ENCODE data around the gene PDE7B. TPM values are rescaled to one million over a fixed set of nuclear protein-coding genes. Genes with fewer than 3 reads are reported as not detected.
A peak's percentile ranks its signal among the peaks of the same experiment; 100 is the strongest.

PDE7B gene
- total RNA-seq (2021; fragmentation: NEBNext Ultra II Directional; extraction: Animal tissue kit (Norgen Biotek cat#: 25700)) (not detected in 2 replicates), polyA plus RNA-seq (2011; rRNA removed) (not detected in 2 replicates), polyA minus RNA-seq (2011; rRNA and poly(A)+ RNA removed) (not detected in 2 replicates)
- not detected for polyA plus RNA-seq (2011; cell fraction: cytosol; rRNA removed)
- polyA plus RNA-seq (2011; cell fraction: nucleus; rRNA removed) = not detected
- not detected in 4 replicates for polyA plus RNA-seq (2012, experiment 1 of 2)
- polyA plus RNA-seq (2012, experiment 2 of 2) = not detected
- polyA plus RNA-seq (2013, experiment 1 of 2) = not detected
- 0.02 TPM for polyA plus RNA-seq (2013, experiment 2 of 2)
- not detected for polyA minus RNA-seq (2011; cell fraction: cytosol; rRNA and poly(A)+ RNA removed)
- polyA minus RNA-seq (2011; cell fraction: nucleus; rRNA and poly(A)+ RNA removed) = not detected
- long read RNA-seq, experiment 1 = 0 reads
- long read RNA-seq, experiment 2 = 0 reads

DNA sequence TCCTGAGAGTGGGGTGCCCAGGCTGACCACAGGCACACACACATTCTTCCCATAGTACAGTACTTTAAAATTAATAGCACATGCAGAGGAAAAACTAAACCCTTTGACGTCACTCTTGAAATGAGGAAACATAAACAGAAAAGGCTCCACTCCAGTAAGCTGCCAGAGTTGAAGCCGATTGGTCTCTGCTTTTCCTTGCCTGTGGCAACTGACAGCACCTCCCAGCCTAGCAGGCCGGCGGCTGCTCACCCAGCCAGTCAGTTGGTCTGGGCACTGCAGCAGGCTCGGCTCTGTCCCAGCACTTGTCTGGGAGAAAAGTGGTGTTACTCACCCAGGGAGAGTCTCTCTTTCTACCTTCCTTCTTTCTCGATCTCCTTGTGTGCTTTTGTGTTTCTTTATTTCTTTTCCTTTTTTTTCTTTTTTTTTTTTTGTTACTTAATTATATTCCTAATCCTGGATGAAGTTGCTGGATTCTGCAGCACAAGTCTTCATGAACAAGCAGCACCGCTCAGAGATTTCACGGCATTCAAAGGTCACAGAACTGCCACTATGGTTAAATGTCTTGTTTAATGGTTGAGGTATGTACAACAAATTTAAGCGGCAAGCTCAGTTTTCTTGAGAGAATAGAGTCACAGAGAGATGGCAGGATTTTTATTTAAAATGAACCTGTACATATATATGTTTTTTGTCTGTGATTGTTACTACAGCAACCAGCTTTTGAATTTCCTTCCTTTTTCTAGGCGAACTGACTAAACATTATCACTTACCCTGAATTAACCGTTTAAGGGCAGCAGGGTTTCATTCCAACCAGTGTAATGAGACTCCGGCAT, at the start of gene PDE7B:
TSS of gene PDE7B (plus strand) at position 260 of the 830 bp plus-strand sequence.
- FAIRE-seq = no peak
- H3K27ac ChIP-seq (ENCODE audit: low read depth, low read length) = no peak within 1 kb of the TSS
- no peak for TF ChIP-seq CREB1 (IDR thresholded peaks at IDR 0.05)
- TF ChIP-seq CTBP2 (IDR thresholded peaks at IDR 0.05; ENCODE audit: borderline replicate concordance, insufficient read depth, insufficient read length, low read length) = no peak
- no peak for TF ChIP-seq TAF7 (optimal IDR thresholded peaks at IDR 0.05; ENCODE audit: borderline replicate concordance, low read depth, low read length)
- no peak for TF ChIP-seq SIRT6 (IDR thresholded peaks at IDR 0.05; ENCODE audit: low read length)
- no peak for TF ChIP-seq CHD2 (IDR thresholded peaks at IDR 0.05; ENCODE audit: low read length)
- TF ChIP-seq RNF2 (IDR thresholded peaks at IDR 0.05; ENCODE audit: borderline replicate concordance, low read depth, low read length, missing control alignments, poor library complexity, severe bottlenecking) = no peak
- TF ChIP-seq NANOG (IDR thresholded peaks at IDR 0.05; ENCODE audit: insufficient read depth, low read depth, low read length, poor library complexity, severe bottlenecking) = no peak
- TF ChIP-seq RBBP5 (IDR thresholded peaks at IDR 0.05; ENCODE audit: borderline replicate concordance, low read depth, low read length) = no peak
- no peak for TF ChIP-seq HDAC2 (IDR thresholded peaks at IDR 0.05; ENCODE audit: borderline replicate concordance in 1 of 2, low read depth in 2 of 2, low read length in 2 of 2)
- TF ChIP-seq MAFK (IDR thresholded peaks at IDR 0.05; ENCODE audit: low read depth, low read length) = no peak

More for the DNA sequence above, at the start of gene PDE7B:
- Histone ChIP-seq H4K91ac (replicated peaks; ENCODE audit: insufficient read length, low read length) (no peak within 1 kb of the TSS), H3K18ac (ENCODE audit: extremely low read depth, low read length) (no peak within 1 kb of the TSS), H3K79me1 (ENCODE audit: low read depth, low read length) (no peaks in the 10 kb centered on the region), H3K14ac (ENCODE audit: insufficient read length) (no peak within 1 kb of the TSS), H3K36me3 (ENCODE audit: control insufficient read depth in 2 of 4, insufficient read depth in 4 of 4, low read length in 3 of 4) (no peaks in the 10 kb centered on the region), H2BK20ac (ENCODE audit: low read length) (no peak within 1 kb of the TSS), H2BK120ac (replicated peaks; ENCODE audit: low read depth, low read length) (no peak within 1 kb of the TSS), H3K4ac (replicated peaks; ENCODE audit: insufficient read length, low read depth, low read length) (no peak within 1 kb of the TSS), H3K4me1 (replicated peaks in 1 of 4; ENCODE audit: control insufficient read depth in 3 of 4, insufficient read depth in 4 of 4, low read length in 3 of 4) (no peaks in the 10 kb centered on the region), H2BK5ac (ENCODE audit: low read depth, low read length) (no peak within 1 kb of the TSS), H3K23me2 (ENCODE audit: low read depth, low read length) (no peaks in the 10 kb centered on the region), H3K9me3 (ENCODE audit: insufficient read depth in 2 of 2, low read depth in 1 of 2, low read length in 1 of 2) (no peaks in the 10 kb centered on the region), H4K8ac (ENCODE audit: extremely low read depth, insufficient read depth, low read length) (no peak within 1 kb of the TSS), H3K79me2 (ENCODE audit: control insufficient read depth in 1 of 2, insufficient read depth in 2 of 2, low read length in 2 of 2) (no peaks in the 10 kb centered on the region), H3K9ac (replicated peaks in 1 of 4; ENCODE audit: extremely low read depth in 1 of 4, low read depth in 3 of 4, low read length in 3 of 4) (no peak within 1 kb of the TSS), H3K27me3 (replicated peaks in 1 of 4; ENCODE audit: control insufficient read depth in 3 of 4, extremely low read depth in 1 of 4, insufficient read depth in 3 of 4, low read length in 3 of 4) (no peaks in the 10 kb centered on the region), H2BK15ac (ENCODE audit: low read length) (no peak within 1 kb of the TSS), H4K5ac (ENCODE audit: insufficient read length, low read depth, low read length) (no peak within 1 kb of the TSS), H3K4me3 (ENCODE audit: extremely low read depth in 1 of 4, insufficient read depth in 2 of 4, low read depth in 3 of 4, low read length in 4 of 4) (no peak within 1 kb of the TSS), H3K4me2 (ENCODE audit: insufficient read depth in 1 of 2, low read depth in 2 of 2, low read length in 2 of 2) (no peak within 1 kb of the TSS), H4K20me1 (replicated peaks in 1 of 2; ENCODE audit: control insufficient read depth in 1 of 2, insufficient read depth in 2 of 2, low read length in 2 of 2) (no peaks in the 10 kb centered on the region), H2AK5ac (ENCODE audit: low read depth, low read length) (no peak within 1 kb of the TSS), H2AFZ (ENCODE audit: low read length) (no peak within 1 kb of the TSS), H3K56ac (replicated peaks; ENCODE audit: insufficient read length, low read depth, low read length) (no peak within 1 kb of the TSS), H2BK12ac (ENCODE audit: low read depth, low read length) (no peak within 1 kb of the TSS), H3K23ac (ENCODE audit: insufficient read length) (no peak within 1 kb of the TSS)
- DNase-seq (ENCODE audit: low read depth in 1 of 2, low spot score in 2 of 2) = peak; percentile 36 to 55
- WGBS, 2 experiments (ENCODE audit: extremely low coverage in 1 of 2, insufficient coverage in 1 of 2, insufficient read length in 1 of 2, insufficient replicate concordance in 2 of 2, low coverage in 1 of 2, low lambda C conversion rate in 2 of 2, missing lambda C conversion rate in 1 of 2) = 66% methylated on average over 12 of the region's 12 CpGs; no CpG with 5 or more reads in 1 of the 2 experiments
- ChIA-PET POLR2A (ENCODE audit: partially characterized antibody) (no interaction called here), CTCF (ENCODE audit: partially characterized antibody) (interaction anchor here (0.8 to 1.5 kb wide), 6 partner anchors 20 to 58 kb away, joined by 3 to 4 read pairs (median 3); no protein-coding TSS in a partner anchor)

All from H1 (cell line).